ENCODE results near the gene FCHSD2. TPM values are rescaled to one million over a fixed set of nuclear protein-coding genes. Genes with fewer than 3 reads are reported as not detected.
"Not testable (repeated sequence)": the region's sequence is repeated elsewhere in the genome, so short reads cannot be mapped to it uniquely, and the experiment has no call there.

The FCHSD2 gene
- total RNA-seq, 1 experiment from 2014 or later: 10.3 TPM

DNA sequence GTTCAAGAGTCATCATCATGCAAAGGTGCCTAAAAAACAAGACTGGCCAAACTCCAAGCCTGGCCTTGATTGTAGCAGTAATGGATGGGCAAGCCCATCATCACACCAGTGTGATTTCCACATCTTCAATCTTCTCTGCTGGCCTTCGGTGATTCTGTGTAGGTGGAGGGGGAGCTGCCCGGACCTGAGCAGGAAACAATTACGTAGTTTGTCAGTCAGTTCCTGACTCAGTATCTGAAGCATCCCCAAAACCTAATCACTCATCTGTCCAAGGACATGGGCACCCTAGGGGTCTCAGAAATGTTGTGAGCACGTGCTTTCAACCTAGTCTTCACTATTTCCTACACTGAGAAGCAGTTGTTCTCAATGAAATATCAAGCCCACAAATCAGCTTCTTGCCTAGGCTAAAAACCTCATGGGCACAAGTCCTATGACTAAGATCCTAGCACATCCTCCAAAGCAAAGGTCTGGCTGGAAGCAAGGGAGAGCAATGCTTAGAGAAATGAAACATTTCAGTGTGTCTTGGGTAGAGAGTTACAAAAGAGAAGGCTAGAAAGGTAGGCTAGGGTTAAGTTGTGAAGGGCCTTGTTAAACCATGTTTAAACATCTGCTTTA lies 303.3 kb downstream of the FCHSD2 start:
- DNase-seq (ENCODE audit: low read depth): no peak

GRCh38 chr11:72836111-72836510 lies 306.0 kb downstream of the FCHSD2 start:
- DNase-seq (ENCODE audit: low read depth): no peak

DNA sequence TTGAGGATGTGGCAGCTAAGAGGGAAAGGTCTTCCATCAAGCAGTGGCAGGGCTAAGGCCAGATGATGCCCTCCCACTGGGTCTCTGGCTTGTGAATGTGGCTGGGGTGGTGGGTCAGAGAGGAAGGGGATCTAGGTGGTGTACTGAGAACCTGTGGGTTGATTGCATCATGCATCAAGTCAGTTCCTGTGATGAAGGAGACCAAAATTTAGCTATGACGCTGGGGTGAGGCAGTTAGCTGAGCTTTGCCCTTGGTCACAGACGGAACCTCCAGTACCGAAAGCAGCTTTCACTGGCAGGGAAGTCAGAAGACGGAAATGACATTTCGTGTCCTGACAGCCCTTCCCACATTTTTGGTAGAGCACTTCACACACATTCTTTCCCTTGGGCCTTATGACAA lies 307.2 kb downstream of the FCHSD2 start:
- no peak for DNase-seq (ENCODE audit: low read depth)

GRCh38 chr11:72833811-72834493 lies 308.2 kb downstream of the FCHSD2 start:
- DNase-seq (ENCODE audit: low read depth): no peak

DNA sequence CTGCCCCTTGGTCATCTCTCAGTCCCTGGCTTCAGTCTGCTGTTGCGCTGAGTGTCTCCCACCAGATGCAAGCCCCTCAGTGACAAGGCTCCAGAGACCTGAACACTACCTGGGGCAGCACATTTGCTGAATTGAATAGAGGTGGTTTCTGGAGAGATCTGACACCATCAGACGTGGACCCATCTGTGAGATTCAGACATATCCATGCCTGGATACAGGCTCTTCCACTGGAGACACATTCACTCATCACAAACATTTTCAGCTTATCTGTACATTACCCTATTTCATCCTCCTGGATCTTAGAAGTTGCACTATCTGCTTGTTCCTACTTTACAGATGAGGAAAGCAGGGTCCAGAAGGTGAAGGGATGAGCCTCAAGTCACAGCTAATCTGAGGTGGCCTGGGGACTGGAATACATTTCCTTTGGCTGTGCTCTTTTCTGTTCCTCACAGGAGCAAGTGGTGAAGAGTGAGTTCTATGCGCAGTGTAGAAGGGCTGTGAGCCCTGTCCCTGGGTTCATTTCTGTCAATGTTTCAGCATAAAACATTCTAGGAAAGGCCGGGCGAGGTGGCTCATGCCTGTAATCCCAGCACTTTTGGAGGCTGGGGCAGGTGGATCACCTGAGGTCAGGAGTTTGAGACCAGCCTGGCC lies 308.9 kb downstream of the FCHSD2 start:
- DNase-seq (ENCODE audit: low read depth): no peak

- DNase-seq (ENCODE audit: low read depth): no peak
These were observed 309.6 kb downstream of the FCHSD2 start for GRCh38 chr11:72832301-72833082.

DNA sequence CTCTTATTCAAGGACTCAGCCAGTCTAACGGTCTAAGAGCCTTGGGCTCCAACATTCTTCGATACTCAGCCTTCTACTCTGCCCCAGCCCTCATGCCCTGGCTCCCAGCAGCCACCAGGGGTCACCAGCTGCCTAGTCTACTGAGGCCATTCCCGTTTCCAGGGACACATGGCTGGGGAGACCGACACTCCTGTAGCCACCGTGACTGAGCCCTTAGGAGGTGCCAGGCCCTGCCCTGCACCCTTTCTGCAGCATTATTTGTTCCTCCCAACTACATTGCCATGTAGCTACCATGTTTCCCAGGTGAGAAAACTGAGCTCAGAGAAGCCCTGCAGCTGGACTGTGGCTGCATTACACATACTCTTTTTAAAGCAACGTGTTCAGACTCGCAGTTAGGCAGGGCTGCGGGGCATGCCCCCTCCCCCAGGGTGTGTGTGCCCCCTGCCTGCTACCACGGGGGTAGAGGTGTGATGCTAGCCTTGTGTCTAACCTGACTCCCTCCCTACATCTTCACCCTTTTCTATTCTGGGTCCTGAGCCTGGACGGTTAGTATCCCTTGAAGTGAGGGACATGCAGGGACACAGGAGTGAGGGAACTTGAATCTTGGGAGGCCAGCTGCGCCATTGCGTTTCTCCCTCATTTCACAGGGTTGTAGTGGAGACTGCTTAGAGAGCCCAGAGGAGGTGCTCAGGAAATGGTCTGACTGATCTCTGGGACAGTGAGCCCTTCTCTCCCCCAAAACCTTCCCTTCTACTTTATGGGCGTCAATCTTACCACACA lies 310.4 kb downstream of the FCHSD2 start:
- peak; percentile 76 for DNase-seq (ENCODE audit: low read depth)

DNA sequence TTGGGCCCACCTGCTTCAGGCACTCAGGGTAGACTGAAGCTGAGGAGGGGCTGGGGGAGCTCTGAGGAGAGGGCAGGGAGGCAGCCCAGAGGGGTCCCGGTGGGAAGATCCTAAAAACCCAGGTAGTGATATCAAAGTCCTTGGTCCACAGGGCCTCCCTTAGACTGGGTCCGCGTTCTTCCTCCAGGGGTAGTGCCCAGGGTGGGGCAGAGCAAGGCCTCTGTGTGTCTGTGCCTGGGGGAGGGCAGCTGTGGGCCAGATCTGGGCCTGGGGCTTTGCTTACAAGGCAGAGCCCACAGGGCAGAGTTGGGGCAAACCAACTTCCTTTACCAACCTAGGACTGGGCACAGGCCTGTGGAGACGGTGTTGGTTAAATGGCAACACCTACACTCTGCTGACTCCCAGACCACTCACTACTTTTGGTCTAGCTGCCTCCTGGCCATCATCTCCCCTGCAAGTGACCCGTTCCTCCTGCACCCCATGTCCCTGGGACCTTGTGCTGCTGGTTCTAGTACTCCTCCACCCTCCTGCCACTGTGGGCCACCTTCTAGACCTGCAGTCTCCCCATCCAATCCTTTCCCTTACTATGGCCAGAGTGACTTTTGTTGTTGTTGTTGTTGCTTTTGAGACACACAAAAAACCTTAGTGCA lies 312.1 kb downstream of the FCHSD2 start:
- no peak for DNase-seq (ENCODE audit: low read depth)

GRCh38 chr11:72829178-72829577 lies 312.9 kb downstream of the FCHSD2 start:
- DNase-seq (ENCODE audit: low read depth): no peak

DNA sequence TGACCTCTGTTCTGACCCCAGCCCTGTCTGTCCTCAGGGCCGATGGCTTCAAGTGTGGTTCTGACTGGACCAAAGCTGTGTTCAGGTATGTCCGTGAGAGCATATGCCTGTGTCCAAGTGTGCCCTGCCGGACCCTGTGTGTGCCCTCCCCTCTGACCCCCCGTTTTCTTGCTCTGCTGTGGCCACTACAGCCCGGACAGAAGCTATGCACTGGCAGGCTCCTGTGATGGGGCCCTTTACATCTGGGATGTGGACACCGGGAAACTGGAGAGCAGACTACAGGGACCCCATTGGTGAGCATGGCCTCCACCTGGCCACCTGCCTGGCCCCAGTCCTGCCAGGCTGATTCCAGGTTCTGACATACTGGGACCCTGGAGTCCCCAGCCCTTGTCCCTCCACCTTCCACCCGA lies 313.4 kb downstream of the FCHSD2 start:
- no peak for DNase-seq (ENCODE audit: low read depth)

DNA sequence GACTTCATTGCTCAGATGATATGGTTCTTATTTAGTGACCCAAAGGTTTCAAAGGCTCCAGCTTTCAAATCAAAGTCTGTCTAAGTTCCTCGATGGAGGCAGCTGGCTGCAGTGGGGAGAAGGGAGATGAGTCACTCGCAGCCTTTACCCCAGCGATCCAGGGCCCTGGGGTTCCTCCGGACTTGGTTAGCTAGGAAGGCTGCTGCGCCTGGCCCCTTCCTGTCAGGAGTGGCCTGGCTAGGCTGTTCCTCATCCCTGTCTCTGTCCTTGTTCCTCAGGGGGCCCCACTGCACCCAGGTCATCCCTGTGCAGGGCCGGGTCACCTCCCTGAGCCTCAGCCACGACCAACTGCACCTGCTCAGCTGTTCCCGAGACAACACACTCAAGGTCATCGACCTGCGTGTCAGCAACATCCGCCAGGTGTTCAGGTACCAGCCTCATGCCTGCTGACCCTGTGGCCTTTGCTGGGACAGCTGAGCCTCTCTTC lies 314.0 kb downstream of the FCHSD2 start:
- DNase-seq (ENCODE audit: low read depth): peak; percentile 65

GRCh38 chr11:72827656-72828055 lies 314.5 kb downstream of the FCHSD2 start:
- DNase-seq (ENCODE audit: low read depth): not testable (repeated sequence)

DNA sequence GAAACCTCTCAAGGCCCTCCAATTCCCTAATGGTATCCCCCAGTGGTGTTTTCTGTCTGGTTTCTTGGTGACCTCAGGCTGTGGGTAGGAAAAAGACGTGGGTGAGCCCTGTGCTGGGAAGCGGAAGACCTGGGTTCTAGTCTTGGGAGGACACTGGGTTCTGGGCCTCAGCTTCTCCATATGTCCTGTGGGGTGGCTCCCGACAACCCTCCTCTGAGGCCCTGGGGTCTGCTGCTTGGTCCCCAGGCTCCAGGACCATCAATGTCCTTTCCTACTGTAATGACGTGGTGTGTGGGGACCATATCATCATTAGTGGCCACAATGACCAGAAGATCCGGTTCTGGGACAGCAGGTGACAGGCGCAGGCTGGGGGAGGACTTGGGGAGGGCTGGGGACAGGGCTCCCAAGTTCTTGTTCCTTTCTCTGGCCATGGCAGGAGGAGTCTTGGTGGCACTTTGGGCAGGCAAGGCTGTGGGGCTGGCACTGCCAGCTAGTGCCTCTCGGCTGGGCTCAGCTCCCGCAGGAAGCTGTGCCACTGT lies 315.1 kb downstream of the FCHSD2 start:
- no peak for DNase-seq (ENCODE audit: low read depth)

DNA sequence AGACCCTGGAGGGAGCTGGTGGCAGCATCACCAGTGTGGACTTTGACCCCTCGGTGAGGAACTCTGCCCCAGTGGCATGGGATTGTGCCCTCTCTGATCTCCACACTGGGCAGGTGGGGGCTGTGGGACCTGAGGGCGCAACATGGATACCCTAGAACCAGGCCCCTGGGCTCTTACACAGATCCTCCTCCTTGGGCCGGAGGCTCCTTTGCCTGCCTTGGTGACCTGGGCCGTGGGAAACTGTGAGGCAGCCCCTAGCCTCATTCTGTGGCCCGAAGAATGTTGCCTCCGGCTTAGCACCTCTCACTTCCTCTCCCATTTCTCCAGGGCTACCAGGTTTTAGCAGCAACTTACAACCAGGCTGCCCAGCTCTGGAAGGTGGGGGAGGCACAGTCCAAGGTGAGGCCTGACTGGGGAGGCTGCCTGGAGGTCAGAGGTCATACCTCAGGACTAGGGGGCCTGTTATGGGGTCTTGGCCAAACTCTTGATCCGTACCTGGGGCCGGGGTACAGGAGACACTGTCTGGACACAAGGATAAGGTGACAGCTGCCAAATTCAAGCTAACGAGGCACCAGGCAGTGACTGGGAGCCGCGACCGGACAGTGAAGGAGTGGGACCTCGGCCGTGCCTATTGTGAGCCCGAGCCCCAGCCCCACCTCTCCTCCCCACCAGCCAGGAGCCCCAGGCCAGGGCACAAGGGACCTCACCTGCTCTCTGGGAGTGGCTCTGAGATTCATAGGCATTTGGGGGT lies 315.8 kb downstream of the FCHSD2 start:
- no peak for DNase-seq (ENCODE audit: low read depth)

DNA sequence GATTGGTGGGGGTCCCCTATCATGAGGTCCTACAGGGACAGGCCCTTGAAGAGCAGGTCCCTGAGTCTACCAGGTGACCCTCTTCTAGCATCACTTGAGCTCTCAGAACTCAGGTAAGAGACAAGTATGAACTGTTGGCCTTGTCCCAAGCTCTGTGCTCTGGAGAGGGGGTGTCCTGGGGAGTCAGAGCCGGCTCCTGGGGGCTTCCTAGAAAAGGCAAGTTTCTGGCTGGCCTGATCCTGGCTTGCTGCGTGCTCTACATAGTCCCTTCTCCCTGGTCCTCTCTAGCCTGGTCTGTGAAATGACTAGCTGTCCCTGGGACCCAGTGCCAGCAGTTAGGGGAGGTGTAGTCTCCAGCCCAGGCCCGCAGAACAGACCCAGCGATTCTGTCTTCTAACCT lies 316.5 kb downstream of the FCHSD2 start:
- DNase-seq (ENCODE audit: low read depth): no peak

GRCh38 chr11:72824811-72825505 lies 317.2 kb downstream of the FCHSD2 start:
- no peak for DNase-seq (ENCODE audit: low read depth)

DNA sequence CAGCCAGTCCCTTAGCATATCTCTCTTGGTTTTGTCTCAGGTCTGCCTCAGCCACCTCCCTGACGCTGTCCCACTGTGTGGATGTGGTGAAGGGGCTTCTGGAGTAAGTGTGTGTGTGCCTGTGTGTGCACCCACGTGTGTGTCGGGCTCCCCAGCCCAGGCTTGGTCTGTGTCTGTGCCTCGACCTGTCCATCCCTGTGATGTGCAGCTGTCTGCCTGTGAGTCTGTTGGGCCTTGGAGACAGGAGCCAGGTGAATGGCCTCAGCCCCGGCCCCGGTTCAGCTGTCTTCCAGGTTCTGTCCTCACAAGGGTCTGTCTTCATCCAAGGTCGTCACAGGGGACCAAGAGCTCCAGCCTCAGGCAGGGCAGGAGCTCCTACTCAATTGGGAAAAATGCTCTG lies 318.1 kb downstream of the FCHSD2 start:
- no peak for DNase-seq (ENCODE audit: low read depth)

DNA sequence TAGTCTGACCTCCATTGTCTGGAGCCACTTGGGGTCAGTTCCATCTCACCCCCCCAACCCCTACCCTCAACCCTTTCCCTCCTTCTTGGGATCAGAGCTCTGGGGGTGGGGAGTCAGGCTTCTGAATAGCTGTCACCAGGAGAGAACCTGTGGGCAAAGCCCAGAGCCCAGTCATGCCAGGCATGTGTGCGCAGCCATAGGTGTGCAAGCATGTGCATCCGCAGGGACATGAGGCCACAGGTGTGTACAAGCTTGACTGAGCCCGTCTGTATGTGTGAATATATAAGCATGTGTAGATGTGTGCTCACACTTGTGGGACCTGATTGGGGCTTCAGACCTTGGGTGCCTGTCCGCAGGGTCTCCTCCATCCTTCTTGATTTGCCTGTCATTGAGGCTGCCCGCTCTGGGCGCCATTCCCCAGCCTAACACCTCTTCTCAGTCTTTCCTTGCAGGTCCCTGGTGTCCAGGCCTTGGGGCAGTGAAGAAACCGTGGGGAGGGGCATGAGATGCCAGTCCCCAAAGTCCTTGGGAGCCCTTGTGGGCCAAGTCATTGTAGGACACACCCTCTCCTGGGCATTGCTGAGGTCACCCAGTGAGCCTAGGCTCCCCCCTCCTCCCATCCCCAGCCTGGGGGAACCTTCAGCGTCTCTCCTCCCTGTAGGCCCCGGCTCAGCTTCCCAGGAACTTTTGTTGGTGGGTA lies 318.9 kb downstream of the FCHSD2 start:
- DNase-seq (ENCODE audit: low read depth): no peak
